ENCODE results near the gene FLNB.

The FLNB gene

DNA sequence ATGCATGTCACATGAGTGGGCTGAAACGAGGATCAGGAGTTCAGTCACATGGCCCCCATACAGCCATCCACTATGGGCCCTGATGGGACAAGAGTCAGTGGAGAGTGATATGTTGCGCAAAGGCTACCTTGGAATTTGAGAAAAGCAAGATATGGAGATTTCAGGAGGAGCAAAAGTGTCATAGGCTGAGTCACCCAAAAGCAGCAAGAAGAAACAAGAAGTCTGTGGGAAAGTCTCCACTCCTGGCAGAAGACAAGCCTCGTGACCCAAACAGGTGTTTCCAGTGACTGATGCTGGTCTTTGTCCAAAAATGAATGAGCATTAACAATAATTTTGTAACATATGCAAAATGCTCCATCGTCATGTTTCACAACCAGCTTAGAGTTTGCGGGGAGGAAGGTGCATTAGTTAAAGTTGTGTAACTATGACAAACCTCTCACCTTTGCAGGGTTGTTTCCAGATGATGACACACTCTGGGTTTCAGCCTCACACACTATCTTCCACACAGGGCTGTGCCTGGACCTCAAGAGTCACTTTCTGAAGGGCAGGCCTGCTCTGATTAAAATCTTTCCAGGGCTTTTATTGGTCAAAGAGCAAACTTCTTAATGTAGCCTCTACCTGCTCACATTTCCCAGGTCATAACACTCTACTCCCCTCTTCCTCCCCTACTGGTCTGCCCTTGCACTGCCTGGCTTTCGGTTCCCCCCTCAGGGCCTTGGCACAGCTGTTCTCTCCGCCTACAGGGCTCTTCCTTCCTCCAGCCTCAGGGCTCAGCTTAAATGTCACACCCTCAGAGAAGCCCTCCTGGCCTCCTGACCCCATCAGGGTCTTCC lies 206.5 kb downstream of the FLNB start:
- no peak for DNase-seq

DNA sequence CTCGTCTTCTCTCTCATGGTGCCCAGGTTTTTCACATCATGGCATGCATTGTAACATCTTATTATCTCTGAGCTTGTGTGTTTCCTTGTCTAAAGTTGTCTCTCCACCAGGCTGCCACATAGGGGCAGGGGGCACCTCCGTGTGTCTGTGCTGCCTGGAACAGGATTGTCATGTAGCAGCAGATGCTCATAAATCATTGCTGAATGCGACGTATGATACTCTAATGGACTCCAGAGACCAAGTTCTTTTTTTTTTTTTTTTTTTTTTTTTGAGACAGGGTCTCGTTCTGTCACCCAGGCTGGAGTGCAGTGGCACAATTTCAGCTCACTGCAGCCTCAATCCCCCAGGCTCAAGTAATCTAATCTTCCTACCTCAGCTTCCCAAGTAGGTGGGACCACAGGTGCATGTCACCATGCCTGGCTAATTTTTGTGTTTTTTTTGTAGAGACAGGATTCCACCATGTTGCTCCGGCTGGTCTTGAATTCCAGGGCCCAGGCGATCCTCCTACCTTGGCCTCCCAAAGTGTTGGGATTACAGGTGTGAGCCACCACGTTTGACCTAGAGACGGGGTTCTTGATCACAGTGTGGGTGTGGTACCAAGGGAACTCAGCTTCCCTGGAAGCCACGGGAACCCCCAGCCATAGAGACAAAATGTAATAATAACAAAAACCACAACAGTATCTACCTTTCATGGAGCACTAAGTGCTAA lies 207.2 kb downstream of the FLNB start:
- DNase-seq = no peak

DNA sequence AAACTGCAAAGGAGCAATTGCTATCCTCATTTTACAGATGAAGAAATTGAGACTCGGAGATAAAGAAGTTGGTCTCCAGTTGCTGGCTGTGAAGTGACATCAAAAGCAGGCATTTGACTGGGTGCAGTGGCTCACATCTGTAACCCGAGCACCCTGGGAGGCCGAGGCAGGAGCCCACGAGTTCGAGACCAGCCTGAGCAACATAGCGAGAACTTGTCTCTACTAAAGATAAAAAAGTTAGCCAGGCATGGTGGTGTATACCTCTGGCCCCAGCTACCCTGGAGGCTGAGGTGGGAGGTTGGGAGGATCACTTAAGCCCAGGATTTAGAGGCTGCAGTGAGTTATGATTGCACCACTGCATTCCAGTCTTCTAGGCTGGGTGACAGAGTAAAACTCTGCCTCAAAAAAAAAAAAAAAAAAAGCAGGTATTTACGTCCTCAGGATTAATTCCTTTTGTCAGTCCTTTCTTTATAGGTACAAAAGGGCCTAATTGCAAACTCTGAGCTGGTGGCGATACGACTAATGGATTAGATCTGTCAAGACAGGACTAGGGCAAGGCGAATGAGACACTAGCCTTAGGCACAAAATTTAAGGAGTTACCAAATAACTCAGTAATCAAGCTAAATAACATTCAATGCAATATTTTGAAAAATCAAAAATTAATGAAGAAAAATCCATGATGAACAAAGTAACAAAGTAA lies 208.4 kb downstream of the FLNB start:
- no peak for DNase-seq

DNA sequence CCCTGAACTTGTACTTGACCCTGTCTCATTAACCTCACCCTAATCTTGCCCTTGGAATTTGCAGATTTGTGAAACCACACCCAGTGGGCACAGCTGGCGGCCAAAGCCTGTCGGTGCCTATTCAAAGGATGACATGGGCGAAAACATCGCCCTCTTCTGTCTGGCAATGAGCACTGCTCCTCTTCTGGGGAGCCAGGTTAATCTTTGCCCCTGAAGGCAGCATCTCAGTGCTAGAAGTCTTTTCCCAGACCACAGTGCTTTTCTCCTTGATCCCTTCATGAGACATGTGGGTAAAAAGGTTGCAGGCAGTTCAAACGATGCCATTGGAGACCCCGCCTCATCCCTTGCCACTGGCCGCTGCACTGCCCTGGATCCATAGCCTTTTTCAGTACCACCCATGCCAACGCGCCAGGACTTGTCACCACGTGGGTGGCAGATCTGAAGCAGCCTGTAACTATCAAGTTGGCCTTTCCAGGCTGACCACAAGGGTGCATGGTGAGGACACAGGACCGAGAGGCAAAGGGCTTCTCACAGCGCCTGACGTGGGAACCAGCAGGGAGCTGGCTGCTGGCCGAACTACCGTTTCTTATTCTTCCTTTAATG lies 209.1 kb downstream of the FLNB start:
- peak; percentile 31 for DNase-seq

DNA sequence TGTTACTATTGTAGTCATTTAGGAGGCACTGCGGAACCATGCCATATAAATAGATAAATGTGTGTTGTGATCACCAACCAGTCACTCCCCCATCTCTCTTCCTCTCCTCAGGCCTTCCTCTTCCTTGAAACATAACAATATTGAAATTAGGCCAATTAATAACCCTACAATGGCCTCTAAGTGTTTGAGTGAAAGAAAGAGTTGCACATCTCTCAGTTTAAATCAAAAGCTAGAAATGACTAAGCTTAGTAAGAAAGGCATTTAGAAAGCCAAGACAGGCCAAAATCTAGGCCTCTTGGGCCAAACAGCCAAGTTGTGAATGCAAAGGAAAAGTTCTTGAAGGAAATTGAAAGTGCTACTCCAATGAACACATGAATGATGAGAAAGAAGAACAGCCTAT lies 210.7 kb downstream of the FLNB start:
- no peak for DNase-seq
